Measurements from ENCODE around the gene GIPR.
"Not testable (repeated sequence)": the region's sequence is repeated elsewhere in the genome, so short reads cannot be mapped to it uniquely, and the experiment has no call there.

The GIPR gene

GRCh38 chr19:45720065-45720464, 52.0 kb downstream of the GIPR start:
- peak overlapping the region; percentile 97 for H3K27ac ChIP-seq
- DNase-seq (ENCODE audit: low read depth, low spot score): not testable (repeated sequence)

DNA sequence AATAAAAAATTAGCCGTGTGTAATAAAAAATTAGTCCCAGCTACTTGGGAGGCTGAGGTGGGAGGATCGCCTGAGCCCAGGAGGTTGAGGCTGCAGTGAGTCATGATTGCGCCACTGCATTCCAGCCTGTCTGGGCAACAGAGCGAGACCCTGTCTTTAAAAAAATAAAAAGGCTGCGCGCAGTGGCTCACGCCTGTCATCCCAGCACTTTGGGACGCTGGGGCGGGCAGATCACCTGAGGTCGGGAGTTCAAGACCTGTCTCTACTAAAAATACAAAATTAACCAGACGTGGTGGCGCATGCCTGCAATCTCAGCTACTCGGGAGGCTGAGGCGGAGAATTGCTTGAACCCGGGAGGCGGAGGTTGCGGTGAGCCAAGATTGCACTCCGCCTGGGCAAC, 60.7 kb downstream of the GIPR start:
- not testable (repeated sequence) for DNase-seq (ENCODE audit: low read depth, low spot score)

GRCh38 chr19:45729800-45730290, 61.8 kb downstream of the GIPR start:
- no peak for DNase-seq (ENCODE audit: low read depth, low spot score)
- peak overlapping the region; percentile 73 for H3K27ac ChIP-seq

More for the DNA sequence above, 60.7 kb downstream of the GIPR start:
- not testable (repeated sequence) for H3K27ac ChIP-seq

DNA sequence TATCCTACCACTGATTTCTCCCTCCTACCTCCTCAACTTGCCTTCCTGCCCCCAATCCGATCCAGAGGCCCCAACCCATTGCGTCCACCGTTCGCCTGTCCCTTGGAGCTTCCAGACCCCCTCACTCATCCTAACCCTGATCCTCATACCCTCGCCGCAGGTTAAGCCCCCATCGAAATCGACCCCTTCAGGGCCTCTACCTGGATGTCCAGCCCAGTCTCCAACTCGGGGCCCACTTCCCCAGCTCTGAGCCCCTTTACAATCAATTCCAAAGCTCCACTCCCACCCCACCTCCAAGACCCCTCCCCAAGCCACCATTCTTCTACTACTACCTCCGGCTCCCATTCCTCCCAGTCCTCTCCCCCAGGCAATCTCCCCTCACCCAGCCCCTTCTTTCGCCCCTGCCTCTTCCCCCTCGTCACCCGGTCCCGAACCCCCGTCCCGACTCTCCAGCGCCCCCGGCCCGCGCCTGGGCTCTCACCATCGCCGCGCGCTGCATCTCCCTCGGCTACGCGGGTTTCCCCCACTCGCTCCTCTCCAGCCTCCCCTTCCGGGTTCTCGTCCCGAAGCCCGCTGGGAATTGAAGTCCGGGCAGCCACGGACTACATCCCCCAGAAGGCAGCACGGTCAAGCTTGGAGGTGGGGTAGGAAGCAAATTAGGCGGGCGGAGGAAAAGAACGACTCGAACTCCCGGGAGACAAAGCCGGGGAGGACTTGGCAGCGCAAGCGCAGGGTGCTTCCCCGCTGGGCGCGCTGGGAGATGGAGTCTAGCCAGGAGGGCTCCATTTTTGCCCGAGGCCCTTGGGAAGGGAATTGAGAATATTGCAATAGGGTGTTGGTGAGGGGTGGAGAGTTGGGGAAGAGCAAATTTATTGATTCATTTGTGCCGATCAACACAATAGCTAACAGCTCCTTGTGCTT, 62.6 kb downstream of the GIPR start, which contains the start of gene FBXO46:
Gene FBXO46 (minus strand): TSS at position 529 of the 921 bp plus-strand sequence. CDS start 17,401 bp downstream, outside the sequence.
- peak within 1 kb of the TSS; percentile 73 for H3K27ac ChIP-seq
- peak; percentile 89 for DNase-seq (ENCODE audit: low read depth, low spot score)

Measured in epithelial cell of prostate (primary cell).